Thyroid gland (tissue), 4 donors: ENCODE results near the gene LAMA3.

Source experiments
- POLR2A ChIP-seq, 2 donors: fragments of 450-650 bp; IDR thresholded peaks; one replicate each; pipeline ENCODE4 v1.6.1; 2017; ENCODE audit warnings: antibody characterized with exemption in 2 of 2, mild to moderate bottlenecking in 2 of 2, moderate library complexity in 1 of 2
- TF ChIP-seq, protein P1 (sequence below), 6 experiments: fragments of 200-600 bp in 3 of 6; fragments of 450-650 bp in 3 of 6; sonication (generic) in 3 of 6; IDR thresholded peaks; one replicate each; pipeline ENCODE4 v1.5.1; 2016 to 2019; ENCODE audit warnings: antibody characterized with exemption in 6 of 6, mild to moderate bottlenecking in 2 of 6, inconsistent platforms in 1 of 6, moderate library complexity in 1 of 6

DNA sequence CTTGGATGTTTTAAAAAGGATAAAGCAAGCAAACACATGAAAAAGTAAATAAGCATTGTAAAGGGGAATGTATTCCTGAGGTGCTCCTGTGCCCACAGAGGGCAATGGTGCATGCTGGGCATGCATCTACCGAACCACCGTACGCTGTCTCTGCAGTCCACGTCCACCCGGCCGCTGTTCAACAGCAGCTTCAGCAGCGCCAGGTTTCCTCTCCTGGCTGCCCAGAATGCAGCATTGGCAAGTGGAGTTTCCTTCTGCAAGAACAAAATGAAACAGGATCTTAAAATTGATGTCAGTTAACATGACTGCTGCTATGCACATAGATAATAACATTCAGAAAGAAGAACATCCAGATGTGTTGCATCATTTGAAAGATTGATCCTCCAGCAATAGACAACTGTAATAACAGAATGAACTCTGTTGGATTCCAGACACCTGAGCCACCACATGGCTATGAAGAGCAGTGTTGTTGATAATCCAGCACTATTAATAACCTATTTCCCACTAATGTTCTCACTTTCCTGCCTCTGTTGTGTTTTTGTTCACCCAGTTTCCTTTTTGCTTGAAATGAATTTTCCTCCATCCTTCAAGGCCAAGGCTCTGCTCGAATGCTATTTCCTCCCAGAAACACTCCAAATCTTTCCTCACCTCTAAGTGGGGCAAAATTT lies 40.2 kb upstream of the LAMA3 start:
- TF ChIP-seq, protein P1, sequence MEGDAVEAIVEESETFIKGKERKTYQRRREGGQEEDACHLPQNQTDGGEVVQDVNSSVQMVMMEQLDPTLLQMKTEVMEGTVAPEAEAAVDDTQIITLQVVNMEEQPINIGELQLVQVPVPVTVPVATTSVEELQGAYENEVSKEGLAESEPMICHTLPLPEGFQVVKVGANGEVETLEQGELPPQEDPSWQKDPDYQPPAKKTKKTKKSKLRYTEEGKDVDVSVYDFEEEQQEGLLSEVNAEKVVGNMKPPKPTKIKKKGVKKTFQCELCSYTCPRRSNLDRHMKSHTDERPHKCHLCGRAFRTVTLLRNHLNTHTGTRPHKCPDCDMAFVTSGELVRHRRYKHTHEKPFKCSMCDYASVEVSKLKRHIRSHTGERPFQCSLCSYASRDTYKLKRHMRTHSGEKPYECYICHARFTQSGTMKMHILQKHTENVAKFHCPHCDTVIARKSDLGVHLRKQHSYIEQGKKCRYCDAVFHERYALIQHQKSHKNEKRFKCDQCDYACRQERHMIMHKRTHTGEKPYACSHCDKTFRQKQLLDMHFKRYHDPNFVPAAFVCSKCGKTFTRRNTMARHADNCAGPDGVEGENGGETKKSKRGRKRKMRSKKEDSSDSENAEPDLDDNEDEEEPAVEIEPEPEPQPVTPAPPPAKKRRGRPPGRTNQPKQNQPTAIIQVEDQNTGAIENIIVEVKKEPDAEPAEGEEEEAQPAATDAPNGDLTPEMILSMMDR (IDR thresholded peaks at IDR 0.05) = no peak
- no peak for TF ChIP-seq POLR2A (IDR thresholded peaks at IDR 0.05)
